Regular cardiac myocyte (primary cell): ENCODE results near the gene MMUT. TPM values are rescaled to one million over a fixed set of nuclear protein-coding genes. Genes with fewer than 3 reads are reported as not detected.

Source experiments
- total RNA-seq: library from RNA; depleted of rRNA; stranded (reverse); fragments of >200 nt; gene quantifications from 2 replicates; pipeline ENCODE4 v1.2.3, GENCODE V29; 2014

MMUT gene
- 12.1 and 15.5 TPM in 2 replicates for total RNA-seq

DNA sequence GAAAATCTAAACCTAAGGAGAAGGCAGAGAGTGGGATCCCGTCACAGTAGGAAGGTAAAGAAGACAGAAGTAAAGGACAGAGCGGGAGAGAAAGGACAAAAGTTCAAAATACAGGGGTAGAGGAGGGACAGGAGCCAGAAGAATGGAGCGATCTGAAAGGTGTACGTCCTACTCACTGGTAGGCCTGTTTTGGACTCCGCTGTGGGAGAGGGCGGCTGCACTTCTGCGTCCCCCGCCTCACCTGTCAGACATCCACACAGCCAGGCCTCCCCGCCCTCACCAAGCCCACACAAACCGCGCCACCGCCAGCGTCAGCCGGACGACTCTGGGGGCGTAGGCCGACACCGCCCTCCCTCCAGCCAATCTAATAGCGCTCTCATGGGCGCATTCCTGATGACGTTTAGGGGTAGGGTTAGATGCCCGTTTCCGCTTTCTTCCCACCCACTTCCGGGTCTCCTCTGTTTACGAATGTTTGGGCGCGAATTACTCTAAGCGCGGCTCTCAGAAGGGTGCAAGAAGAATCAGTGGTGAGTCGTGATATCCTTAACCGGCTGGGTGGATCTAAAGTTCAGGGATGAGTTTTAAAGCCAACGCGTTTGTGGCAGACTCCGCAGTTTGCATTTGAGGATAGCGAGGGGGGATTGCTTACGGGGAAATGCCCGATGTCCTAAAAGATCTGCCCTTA lies at the start of gene MMUT, which contains the start of gene CENPQ:
Gene MMUT, minus strand, starts transcription at position 327 of the 685 bp plus-strand sequence. CDS start 3,787 bp downstream, outside the sequence.
Gene CENPQ, plus strand, starts transcription at position 444 of the 685 bp plus-strand sequence. CDS start 6,807 bp downstream, outside the sequence.

GRCh38 chr6:49499623-49500022 lies 36.6 kb upstream of the MMUT start, which contains the start of gene GLYATL3:
Gene GLYATL3, plus strand, starts transcription at chr6:49499923. Its CDS starts 12,068 bp downstream, at chr6:49511991.

Other genes starting within 250 kb of the MMUT start
- gene CENPQ, start 117 bp upstream of the MMUT start, total RNA-seq: 7.0 and 12.7 TPM in 2 replicates
- not detected in 2 replicates for gene GLYATL3, start 36.7 kb upstream of the MMUT start, total RNA-seq
- 0.28 TPM in 1 of 2 replicates, not detected in the other for gene C6orf141, start 87.4 kb upstream of the MMUT start, total RNA-seq
- gene RHAG, start 173.6 kb upstream of the MMUT start, total RNA-seq: not detected in 2 replicates